ENCODE results near the gene COA8. TPM values are rescaled to one million over a fixed set of nuclear protein-coding genes. Genes with fewer than 3 reads are reported as not detected.
A peak's percentile ranks its signal among the peaks of the same experiment; 100 is the strongest.

COA8 gene
- total RNA-seq, 4 donors from 2014 or later, result 26.8 to 46.1 (median 37.6) TPM

DNA sequence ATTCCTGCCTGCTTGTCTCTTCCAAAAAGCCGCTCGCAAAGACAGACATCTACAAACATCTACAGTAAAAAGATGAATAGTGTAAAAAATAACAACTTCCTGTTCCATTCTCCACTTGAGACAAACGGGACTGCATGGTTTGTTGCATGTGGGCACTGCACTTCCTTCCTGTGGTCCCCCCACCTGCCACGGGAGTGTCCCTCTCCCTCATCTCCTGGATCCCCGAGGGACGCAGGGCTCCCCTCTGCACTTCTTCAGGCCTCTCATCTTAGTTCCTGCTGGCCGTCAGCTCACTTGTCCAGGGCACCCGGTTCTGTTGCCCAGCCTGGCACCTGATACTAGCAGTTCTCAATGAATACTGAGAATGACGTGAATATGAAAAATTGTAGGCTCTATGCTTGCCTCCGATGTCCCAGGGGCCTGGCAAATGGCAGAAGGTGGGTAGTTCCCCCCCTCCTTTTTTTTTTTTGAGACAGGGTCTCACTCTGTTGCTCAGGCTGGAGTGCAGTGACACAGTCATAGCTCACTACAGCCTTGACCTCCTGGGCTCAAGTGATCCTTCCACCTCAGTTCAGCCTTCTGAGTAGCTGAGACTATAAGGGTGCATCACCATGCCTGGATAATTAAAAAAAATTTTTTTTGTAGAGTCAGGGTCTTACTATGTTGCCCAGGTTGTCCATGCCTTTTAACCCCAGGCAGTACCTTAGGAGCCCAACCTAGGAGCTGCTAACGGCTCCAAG lies 62.8 kb downstream of the COA8 start:
- 57% methylated on average over 11 of the region's 11 CpGs for WGBS
- intact Hi-C loops (cut with DNase I), result loop anchor here (5.0 kb wide), 1 partner anchor 48 kb away; no protein-coding TSS in a partner anchor
- Histone ChIP-seq H3K27me3 (no peaks in the 10 kb centered on the region), H3K36me3 (no peaks in the 10 kb centered on the region), H3K4me3 (no peak overlapping the region), H3K4me1 (peaks cover 39 to 42% (median 41%) of the 10 kb centered on the region in 4 donors), H3K9me3 (no peaks in the 10 kb centered on the region), H3K27ac (replicated peaks in 1 of 4) (peak overlapping the region; percentile 36 to 73 (median 63))
- TF ChIP-seq POLR2AphosphoS5 (IDR thresholded peaks at IDR 0.05), result no peak
- no peak for TF ChIP-seq EP300 (IDR thresholded peaks at IDR 0.05)
- TF ChIP-seq POLR2A (IDR thresholded peaks at IDR 0.05; ENCODE audit: low read depth), result no peak
- DNase-seq (ENCODE audit: extremely low spot score), result no peak

DNA sequence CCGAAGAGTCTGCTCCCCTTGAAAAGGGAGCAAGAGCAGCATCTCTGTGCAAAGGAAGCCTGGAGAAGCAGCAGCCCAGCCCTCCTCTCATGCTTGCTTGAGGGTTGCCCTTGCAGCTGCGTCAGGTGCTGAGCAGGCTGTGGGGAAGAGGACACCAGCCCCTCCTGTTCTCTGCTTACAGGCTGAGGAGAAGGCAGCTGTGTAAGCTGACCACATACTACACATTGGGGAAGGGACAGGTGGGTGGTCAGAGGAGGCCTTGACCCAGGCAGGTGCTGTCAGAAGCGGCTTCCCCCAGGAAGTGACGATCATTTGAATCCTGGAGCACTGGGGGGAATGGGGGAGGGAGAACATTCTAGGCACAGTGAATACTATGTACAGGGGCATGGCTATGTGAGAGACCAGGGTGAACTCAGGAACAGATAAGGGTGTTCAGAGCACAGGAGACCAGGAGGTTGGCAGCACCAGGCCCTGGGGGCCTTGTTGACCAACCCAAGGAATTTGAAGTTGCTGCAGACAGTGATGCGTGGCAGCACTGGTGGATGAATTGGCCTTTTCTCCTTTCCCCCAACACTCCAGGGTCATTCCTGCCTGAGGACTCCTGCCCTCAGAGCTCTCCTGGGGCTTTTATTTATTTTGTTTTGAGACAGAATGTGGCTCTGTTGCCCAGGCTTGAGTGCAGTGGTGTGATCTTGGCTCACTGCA lies 63.5 kb downstream of the COA8 start:
- WGBS, result 79% methylated on average over 5 of the region's 5 CpGs

DNA sequence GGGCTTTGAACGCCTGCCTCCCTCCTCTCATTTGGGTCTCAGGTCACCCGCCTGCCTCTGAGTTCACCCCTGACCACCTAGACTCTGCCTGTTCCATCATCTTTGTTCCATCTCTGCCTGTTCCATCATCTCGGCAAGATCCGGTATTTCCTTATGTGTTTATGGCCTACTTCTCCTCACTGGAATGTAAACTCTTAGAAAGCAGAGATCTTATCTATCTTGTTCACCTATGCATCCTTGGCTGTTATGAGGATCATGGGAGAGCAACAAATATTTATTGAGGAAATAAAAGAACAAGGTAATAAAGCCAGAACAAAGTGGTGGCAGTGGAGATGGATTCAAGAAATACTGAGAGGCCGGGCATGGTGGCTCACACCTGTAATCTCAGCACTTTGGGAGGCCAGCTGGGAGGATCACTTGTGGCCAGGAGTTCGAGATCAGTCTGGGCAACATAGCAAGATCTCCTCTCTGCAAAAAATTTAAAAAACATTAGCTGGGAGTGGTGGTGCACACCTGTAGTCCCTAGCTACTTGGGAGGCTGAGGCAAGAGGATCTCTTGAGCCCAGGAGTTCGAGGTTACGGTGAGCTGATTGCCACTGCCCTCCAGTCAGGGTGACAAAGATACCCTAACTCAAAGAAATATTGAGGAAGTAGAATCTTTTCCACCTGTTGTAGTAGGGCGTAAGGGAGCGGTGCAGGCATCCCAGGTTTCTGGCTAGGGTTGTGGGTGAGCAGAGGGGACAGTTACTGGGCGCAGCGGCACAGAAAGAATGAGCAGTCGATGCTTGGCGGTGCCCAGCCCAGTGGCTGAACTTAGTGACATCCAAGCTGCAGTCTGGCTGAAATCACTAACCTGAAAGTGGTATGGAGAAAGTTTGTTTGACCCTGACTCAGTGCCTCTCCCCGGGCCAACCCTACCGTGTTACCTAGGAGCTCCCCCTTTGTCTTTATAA lies 64.6 kb downstream of the COA8 start:
- TF ChIP-seq POLR2A (IDR thresholded peaks at IDR 0.05; ENCODE audit: low read depth) (no peak), EP300 (IDR thresholded peaks at IDR 0.05) (no peak), POLR2AphosphoS5 (IDR thresholded peaks at IDR 0.05) (no peak)
- TF ChIP-seq, protein P1, sequence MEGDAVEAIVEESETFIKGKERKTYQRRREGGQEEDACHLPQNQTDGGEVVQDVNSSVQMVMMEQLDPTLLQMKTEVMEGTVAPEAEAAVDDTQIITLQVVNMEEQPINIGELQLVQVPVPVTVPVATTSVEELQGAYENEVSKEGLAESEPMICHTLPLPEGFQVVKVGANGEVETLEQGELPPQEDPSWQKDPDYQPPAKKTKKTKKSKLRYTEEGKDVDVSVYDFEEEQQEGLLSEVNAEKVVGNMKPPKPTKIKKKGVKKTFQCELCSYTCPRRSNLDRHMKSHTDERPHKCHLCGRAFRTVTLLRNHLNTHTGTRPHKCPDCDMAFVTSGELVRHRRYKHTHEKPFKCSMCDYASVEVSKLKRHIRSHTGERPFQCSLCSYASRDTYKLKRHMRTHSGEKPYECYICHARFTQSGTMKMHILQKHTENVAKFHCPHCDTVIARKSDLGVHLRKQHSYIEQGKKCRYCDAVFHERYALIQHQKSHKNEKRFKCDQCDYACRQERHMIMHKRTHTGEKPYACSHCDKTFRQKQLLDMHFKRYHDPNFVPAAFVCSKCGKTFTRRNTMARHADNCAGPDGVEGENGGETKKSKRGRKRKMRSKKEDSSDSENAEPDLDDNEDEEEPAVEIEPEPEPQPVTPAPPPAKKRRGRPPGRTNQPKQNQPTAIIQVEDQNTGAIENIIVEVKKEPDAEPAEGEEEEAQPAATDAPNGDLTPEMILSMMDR (IDR thresholded peaks at IDR 0.05), result no peak
- peaks cover 54 to 60% (median 58%) of the 10 kb centered on the region in 4 donors for H3K4me1 ChIP-seq
- intact Hi-C loops (cut with DNase I), result loop anchor here (5.0 kb wide), 1 partner anchor 50 kb away; no protein-coding TSS in a partner anchor

More for the DNA sequence above, 63.5 kb downstream of the COA8 start:
- peak overlapping the region in 2 of 4 donors; percentile 20 to 98 for H3K27ac ChIP-seq (replicated peaks in 1 of 4)
- intact Hi-C loops (cut with DNase I), result loop anchor here (5.0 kb wide), 1 partner anchor 49 kb away; no protein-coding TSS in a partner anchor
- H3K36me3 ChIP-seq, result no peaks in the 10 kb centered on the region
- no peak for TF ChIP-seq POLR2A (IDR thresholded peaks at IDR 0.05; ENCODE audit: low read depth)
- TF ChIP-seq, protein P1 (IDR thresholded peaks at IDR 0.05), result no peak
- no peak for TF ChIP-seq POLR2AphosphoS5 (IDR thresholded peaks at IDR 0.05)
- TF ChIP-seq EP300 (IDR thresholded peaks at IDR 0.05), result no peak
- no peaks in the 10 kb centered on the region for H3K27me3 ChIP-seq
- no peak for DNase-seq (ENCODE audit: extremely low spot score)
- no peak overlapping the region for H3K4me3 ChIP-seq
- peaks cover 46 to 50% (median 48%) of the 10 kb centered on the region in 4 donors for H3K4me1 ChIP-seq
- H3K9me3 ChIP-seq, result no peaks in the 10 kb centered on the region

DNA sequence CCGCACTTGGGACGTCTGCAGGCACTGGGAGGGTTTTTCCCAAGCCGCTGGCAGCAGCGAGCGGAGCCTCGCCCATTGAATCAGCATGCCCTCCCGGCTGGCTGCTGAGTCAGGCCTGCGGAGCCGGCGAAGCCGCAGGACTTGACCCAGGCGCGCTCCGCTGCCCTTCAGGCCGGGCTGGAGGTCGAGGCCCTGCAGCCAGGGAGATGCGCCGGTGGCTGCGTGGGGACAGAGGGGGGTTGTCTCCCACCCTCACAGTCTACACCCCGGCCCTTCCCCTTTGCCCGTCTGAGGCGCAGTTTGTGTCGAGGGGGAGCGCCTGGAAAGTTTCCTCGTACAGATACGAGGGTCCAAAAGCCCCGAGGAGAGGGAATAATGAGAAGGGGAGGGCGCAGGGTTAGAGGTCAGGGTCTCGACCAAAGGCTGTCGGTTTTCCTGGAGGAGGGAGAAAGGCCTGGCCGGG lies 65.5 kb downstream of the COA8 start:
- Histone ChIP-seq H3K27ac (replicated peaks in 1 of 4) (peak overlapping the region; percentile 95 to 100 (median 99)), H3K4me3 (peak overlapping the region; percentile 82 to 98 (median 96)), H3K36me3 (peaks cover 0 to 17% (median 4%) of the 10 kb centered on the region in 4 donors), H3K4me1 (peaks cover 62 to 69% (median 67%) of the 10 kb centered on the region in 4 donors), H3K9me3 (no peaks in the 10 kb centered on the region), H3K27me3 (no peaks in the 10 kb centered on the region)
- intact Hi-C loops (cut with DNase I), result loop anchor here (5.0 kb wide), 1 partner anchor 51 kb away; no protein-coding TSS in a partner anchor
- peak; percentile 93 for DNase-seq (ENCODE audit: extremely low spot score)
- WGBS, result 5% methylated on average over 31 of the region's 31 CpGs
- TF ChIP-seq EP300 (IDR thresholded peaks at IDR 0.05) (no peak), POLR2A (IDR thresholded peaks at IDR 0.05; ENCODE audit: low read depth) (peak; percentile 75), POLR2AphosphoS5 (IDR thresholded peaks at IDR 0.05) (peak; percentile 79 to 90)
- TF ChIP-seq, protein P1 (IDR thresholded peaks at IDR 0.05), result no peak

More for the DNA sequence above, 64.6 kb downstream of the COA8 start:
- Histone ChIP-seq H3K9me3 (no peaks in the 10 kb centered on the region), H3K27ac (replicated peaks in 1 of 4) (peak overlapping the region; percentile 95 to 100 (median 99)), H3K27me3 (no peaks in the 10 kb centered on the region), H3K36me3 (peaks cover 0 to 8% (median 2%) of the 10 kb centered on the region in 4 donors), H3K4me3 (peak overlapping the region in 2 of 4 donors; percentile 95 to 98)
- WGBS, result 92% methylated on average over 16 of the region's 16 CpGs
- DNase-seq (ENCODE audit: extremely low spot score), result no peak
